Tongue (tissue), 2 donors: ENCODE measurements around the gene HSPA6. TPM values are rescaled to one million over a fixed set of nuclear protein-coding genes. Genes with fewer than 3 reads are reported as not detected.
"Not testable (repeated sequence)": the region's sequence is repeated elsewhere in the genome, so short reads cannot be mapped to it uniquely, and the experiment has no call there.

Experiments used
- DNase-seq: peaks from one replicate; pipeline ENCODE4 v3.0.0-alpha.2; 2015
- total RNA-seq: library from RNA; depleted of rRNA; stranded (reverse); fragments of >200 nt; gene quantifications from one replicate; pipeline ENCODE4 v1.2.3, GENCODE V29; 2014

The HSPA6 gene
- total RNA-seq, 1 donor from 2014 or later, result 10.2 TPM

GRCh38 chr1:161503394-161503748 lies 21.0 kb upstream of the HSPA6 start:
- DNase-seq, result no peak

- no peak for DNase-seq
Observed at GRCh38 chr1:161505686-161506085, 18.7 kb upstream of the HSPA6 start.

DNA sequence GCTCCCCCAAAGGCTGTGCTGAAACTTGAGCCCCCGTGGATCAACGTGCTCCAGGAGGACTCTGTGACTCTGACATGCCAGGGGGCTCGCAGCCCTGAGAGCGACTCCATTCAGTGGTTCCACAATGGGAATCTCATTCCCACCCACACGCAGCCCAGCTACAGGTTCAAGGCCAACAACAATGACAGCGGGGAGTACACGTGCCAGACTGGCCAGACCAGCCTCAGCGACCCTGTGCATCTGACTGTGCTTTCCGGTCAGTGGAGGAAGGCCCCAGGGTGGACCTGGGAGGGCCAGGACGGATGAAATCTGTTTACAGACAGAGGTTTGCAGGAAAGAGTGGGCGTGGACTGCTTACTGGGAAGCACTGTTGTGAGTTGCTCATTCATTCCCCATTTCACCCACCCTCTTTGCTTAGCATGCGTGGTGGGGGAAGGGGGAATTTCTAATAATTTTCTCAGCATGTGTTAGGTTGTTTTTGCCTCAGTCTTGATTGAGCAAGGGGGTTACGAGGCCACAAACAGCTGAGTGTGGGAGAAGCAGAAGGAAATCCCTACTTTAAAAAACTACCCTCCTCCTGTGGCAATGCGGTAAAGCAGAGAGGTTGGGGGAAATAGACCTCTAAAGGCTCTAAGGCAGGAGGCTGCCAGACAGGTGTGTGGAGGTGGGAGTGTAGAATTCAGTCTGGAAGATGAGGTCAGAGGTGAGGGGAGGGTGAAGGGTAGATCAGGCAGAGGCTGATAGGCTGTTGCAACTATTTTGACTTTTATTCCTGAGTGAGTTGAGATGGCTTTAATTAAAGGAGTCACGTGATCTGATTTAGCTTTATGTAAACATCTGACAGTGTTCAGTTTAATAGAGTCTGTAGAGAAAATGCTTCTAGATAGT lies 17.8 kb upstream of the HSPA6 start:
- DNase-seq, result peak; percentile 12

DNA sequence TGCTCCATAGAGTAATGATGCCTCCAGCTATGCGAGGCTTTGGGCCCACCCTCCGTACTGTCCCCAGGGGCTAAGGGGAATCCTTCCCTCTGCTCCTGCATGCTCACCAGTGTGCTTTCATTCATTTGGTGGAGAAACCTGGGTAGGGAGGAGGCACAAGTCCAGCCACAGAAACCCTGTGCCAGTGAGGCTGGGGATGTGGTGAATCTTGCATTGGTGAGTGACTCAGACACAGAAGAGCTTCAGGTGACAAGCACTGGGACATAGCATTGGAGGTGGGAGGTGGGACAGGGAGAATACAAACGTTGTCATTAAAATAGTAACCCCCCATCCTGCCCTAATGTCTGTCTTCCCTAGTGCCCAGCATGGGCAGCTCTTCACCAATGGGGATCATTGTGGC lies 13.9 kb upstream of the HSPA6 start:
- no peak for DNase-seq

- peak; percentile 13 for DNase-seq
Observed at GRCh38 chr1:161511018-161511755, 13.2 kb upstream of the HSPA6 start.

DNA sequence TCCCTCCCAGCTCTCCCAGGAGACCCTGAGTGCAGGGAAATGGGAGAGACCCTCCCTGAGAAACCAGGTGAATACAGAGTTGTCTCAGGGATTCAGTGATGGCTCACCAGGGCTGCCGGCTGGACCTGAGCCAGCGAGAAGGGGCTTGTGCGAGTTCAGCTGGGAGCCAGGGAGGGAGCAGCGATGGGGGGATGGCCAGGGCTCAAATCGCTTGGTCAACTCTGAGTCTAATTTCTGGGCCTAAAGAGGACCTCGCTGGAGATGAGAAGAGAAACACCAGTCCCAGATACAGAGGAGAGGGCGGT lies 12.6 kb upstream of the HSPA6 start:
- no peak for DNase-seq

- DNase-seq, result not testable (repeated sequence)
Observed at GRCh38 chr1:161512636-161513447, 11.5 kb upstream of the HSPA6 start.

DNA sequence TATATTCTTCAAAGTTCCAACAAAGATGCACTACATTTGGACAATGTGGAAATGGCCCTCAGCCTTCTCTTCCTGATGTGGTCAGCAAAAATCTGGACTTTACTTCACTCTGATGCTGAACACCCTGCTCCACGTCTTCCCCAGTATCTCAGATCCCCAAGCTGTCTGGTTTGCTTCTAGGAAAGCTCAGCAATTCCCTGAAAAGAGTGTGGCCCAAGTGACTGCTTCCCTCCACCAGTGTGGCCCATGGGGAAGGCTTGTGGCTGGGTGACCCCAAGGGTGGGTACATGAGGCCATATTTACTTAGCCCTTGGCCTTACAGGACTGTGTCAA lies 10.9 kb upstream of the HSPA6 start:
- DNase-seq, result not testable (repeated sequence)

- not testable (repeated sequence) for DNase-seq
Observed at GRCh38 chr1:161513953-161514352, 10.4 kb upstream of the HSPA6 start.

- not testable (repeated sequence) for DNase-seq
Observed at GRCh38 chr1:161523041-161523816, 1.1 kb upstream of the HSPA6 start.

DNA sequence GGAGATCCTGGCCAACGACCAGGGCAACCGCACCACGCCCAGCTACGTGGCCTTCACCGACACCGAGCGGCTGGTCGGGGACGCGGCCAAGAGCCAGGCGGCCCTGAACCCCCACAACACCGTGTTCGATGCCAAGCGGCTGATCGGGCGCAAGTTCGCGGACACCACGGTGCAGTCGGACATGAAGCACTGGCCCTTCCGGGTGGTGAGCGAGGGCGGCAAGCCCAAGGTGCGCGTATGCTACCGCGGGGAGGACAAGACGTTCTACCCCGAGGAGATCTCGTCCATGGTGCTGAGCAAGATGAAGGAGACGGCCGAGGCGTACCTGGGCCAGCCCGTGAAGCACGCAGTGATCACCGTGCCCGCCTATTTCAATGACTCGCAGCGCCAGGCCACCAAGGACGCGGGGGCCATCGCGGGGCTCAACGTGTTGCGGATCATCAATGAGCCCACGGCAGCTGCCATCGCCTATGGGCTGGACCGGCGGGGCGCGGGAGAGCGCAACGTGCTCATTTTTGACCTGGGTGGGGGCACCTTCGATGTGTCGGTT lies 477 bp downstream of the HSPA6 start:
- DNase-seq, result not testable (repeated sequence)

- not testable (repeated sequence) for DNase-seq
Observed at GRCh38 chr1:161525321-161525720, 981 bp downstream of the HSPA6 start.

DNA sequence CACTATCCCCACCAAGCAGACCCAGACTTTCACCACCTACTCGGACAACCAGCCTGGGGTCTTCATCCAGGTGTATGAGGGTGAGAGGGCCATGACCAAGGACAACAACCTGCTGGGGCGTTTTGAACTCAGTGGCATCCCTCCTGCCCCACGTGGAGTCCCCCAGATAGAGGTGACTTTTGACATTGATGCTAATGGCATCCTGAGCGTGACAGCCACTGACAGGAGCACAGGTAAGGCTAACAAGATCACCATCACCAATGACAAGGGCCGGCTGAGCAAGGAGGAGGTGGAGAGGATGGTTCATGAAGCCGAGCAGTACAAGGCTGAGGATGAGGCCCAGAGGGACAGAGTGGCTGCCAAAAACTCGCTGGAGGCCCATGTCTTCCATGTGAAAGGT lies 1.6 kb downstream of the HSPA6 start:
- not testable (repeated sequence) for DNase-seq

DNA sequence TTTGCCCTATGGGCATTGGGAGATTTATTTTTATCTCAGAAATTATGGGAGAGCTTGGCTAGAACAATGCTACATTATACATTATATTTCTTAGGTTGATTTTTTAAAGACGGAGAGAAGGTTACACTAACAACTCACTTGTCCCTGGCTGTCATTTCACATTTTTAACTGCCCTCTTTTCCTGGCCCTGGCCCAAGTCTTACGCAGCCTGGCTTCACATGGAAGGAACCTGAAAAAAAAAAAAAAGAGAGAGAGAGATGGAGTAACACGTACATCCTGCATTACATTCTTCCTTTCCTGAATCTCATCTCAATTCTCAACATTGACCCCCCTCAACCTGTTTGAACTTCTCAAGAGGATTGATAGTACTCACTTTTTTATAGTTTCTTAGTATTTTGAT lies 4.2 kb downstream of the HSPA6 start:
- DNase-seq, result not testable (repeated sequence)

DNA sequence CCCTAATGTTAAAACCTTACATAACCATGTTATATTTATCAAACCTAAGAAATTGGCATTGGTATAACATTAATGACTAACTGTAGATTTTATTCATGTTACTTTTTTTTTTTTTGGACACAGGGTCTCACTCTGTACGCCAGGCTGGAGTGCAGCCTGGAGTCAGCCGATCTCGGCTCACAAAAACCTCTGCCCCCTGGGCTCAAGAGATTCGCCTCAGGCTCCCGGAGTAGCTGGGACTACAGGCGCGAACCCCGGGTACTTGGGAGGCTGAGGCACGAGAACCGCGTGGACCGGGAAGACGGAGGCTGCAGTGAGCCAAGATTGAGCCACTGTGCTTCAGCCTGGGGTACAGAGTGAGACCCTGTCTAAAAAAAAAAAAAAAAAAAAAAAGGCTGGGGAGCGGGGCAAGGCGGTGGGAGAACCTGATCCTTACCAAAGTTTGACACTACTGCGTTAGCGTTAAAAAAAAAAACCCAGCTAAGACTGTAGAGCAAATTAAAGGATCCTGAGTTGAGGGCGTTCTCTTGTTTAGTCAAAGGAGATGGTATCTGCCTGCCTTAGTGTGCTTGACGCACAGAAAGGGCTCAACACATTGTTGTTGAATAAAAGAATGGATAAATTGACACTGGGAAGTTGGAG lies 5.2 kb downstream of the HSPA6 start:
- not testable (repeated sequence) for DNase-seq

DNA sequence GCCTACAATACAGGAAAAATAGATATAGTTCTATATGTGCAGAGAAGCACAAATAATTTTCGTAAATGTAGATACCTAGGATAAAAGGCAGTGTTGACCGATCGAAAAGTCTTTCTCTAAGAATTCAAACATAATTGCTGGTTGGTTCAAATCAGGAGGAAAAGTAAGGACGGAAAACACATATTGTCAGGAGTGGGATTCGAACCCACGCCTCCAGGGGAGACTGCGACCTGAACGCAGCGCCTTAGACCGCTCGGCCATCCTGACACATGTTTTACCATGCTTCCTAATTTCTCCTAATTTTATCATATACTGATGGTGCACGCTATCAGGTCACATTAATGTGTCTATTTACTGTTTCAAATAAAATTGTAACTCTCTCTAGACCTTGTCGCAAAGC lies 5.8 kb downstream of the HSPA6 start:
- peak; percentile 85 for DNase-seq

DNA sequence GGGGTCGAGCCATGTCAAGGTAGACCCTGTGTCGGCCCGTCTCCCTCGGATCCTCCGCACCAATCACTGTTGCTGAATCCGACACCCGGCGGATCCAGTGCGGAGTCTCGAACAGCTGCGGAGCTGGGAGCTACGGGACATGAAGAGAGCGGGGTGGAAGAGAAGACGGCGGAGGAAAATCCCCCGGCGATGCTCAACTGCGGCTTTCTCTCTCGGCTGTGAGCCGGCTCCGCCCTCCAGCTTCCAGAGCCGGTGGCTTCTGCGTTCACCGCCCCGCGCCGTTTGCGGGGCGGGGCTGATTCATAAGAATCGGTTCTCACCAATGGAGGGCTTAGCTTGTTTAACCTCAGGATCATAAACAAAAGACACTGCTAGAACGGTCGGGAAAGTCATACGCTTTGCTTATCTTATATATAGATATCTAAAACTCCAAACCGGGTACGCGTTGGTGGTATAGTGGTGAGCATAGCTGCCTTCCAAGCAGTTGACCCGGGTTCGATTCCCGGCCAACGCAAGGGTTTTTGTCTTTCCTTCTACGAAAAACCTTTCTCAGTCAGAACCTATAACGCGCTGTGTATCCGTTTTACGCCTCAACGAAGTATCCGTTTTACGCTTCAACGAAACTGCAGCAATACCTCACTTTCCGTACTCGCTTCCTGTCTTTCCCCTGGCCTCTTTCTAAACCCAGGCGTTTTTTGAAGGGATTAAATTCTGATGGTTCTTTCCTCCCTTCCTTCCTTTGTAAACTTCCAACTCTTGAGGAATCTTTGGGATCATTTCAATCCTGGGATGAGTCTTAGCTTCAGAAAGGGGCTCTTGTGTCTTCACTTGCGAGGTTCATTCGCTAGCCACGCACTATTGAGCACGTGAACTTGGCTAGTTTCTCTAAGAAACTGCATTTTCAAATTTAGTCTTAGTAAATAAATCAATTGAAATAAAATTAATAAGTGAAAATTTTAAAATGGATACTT lies 6.6 kb downstream of the HSPA6 start:
- peak; percentile 96 for DNase-seq

DNA sequence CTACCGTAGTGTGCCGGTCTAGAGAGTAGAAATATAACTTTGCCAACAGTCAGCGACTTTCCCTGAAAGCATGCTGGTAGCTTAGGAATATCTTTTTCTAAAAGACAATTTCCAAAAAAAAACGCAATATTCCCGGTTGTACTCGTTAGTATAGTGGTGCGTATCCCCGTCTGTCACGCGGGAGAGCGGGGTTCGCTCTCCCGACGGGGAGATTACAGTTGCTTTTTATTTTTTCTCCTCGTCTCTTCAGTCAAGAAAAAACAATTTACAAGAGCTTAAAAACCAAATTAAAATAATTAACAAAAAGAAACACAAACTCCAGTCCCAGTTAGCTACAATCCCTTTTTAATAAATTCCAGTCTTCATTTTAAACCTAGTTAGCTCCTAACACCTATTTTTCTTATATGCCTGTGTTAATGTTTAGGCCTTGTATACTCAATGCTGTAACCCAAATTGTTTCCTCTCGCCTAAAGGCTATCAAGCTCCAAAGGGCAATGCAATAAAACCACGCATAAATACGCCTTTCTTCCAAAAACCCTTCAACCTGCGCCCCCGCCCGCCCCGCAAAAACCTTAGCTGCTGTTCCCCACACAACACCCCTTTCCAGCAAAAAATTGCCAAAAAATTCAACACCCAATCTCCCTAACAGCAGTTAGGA lies 7.8 kb downstream of the HSPA6 start:
- DNase-seq, result peak; percentile 32
